CD1c-positive myeloid dendritic cell (primary cell): Measurements from ENCODE around the gene KCNMA1.

Experiments used
- DNase-seq: peaks from one replicate; pipeline ENCODE4 v3.0.0-alpha.2; 2016; ENCODE audit errors: extremely low spot score

The KCNMA1 gene

GRCh38 chr10:77510294-77510693, 127.3 kb downstream of the KCNMA1 start:
- DNase-seq, result no peak

- DNase-seq, result no peak
Observed at GRCh38 chr10:77509391-77509790, 128.2 kb downstream of the KCNMA1 start.

DNA sequence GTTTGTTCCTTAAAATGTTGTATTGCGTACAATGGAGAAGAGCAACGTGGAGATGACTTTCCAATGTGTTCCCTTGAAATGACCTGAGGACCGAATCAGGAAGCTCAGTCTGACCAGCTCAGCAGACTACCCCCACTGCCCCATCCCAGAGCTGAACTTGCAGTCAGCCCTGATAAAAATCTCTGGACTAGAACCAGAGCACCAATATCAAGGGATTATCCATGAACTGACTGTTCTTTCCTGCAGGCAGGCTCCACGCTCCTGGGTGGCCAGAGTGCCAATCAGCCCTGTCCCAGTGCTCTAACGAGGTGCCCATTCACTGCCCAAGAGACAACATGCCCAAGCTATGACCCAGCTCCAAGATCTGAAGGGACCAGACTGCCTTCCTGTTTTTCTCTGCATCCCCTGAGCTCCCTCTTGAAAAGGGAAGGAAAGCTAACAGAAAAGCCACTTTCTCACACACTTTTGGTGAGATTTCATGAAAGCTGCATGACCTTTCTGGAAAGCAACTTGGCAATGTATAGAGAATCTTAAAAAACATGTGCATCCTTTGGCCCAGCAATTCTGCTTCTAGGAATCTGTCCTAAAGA, 130.2 kb downstream of the KCNMA1 start:
- DNase-seq, result peak; percentile 2

- no peak for DNase-seq
Observed at GRCh38 chr10:77506517-77507200, 130.9 kb downstream of the KCNMA1 start.

DNA sequence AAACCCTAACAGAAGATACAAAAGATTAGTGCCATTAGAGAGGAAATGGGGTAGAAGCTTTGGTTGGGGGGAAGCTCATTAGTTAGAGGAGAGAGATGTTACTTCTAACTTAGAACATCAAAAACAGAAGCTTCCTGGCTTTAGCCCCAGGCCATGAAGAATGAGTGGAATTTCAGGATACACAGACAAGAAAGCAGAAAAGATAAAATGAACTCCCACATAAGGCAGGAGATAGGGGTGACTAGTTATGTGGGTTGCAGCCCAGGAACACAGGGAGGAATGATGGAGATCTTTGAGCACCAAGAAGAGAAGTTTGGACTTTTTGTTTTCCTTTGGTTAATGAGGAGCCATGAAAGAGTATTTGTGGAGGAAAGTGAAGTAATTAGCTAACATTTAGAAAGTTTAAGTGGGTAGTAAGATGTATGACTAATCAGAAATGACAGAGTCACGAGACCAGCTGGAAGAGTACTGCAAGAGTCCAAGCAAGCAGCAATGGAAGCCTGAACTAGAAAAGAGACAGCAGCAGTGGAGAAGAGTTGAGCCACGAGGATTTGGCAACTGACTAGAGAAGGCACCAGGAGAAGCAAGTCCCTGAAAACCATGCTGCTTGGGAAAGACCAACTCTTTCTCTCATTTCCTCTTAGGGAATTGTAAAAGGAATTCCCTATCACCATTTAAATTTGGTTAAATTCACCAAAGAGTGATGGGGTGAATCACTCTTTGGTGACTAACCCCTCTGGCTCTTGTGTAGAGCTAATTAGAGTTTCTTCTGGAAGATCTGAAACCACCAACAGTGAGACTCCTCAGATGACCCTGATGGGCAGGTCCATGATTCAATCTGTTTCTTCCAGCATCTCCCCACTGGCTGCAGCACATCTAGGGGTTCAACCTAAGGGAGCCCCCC, 131.9 kb downstream of the KCNMA1 start:
- DNase-seq, result no peak

DNA sequence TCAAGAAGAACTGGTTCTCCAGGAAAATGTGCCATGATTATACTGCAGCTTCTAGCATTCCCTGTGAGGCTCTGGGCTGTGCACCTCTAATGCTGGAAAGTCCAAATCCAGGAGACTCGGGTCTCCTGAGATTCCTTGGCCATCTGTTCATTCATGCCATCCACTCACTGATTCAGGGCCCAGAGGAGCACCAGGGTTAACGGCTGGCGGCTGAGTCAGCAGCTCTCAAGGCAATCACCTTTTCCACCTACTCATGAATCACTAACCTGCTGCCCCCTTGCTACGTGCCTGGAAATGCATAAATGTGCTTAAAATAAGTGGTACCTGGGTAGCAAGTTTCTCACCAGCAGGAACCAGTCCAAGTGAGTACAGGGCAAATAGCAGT, 132.7 kb downstream of the KCNMA1 start:
- no peak for DNase-seq

DNA sequence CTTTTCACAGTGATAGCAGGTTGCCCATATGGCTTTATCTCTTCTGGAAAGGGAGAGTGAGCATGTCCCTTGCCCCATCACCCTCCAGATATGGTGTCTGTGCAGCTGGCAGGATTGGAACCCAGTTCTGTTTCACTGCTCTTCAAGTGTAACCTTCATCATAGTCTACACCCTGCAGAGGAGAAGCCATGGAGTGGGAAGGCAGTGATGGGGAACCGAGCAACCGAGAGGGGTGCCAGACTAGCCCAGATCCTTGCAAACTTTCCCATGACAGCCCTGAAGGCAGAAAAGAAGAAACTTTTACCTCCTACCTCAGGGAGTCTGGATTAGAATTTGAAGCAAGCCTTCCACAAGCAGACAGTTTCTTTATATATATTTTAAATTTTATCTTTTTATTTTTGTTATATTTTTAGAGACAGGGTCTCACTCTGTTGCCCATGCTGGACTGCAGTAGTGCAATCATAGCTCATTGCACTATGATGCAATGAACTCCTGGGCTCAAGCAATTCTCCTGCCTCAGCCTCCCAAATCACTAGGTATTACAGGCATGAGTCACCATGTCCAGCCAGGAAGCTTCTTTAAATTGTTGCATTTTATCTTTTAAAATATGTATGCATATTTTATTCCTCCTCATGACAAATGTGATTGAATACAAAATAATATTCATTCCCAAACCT, 133.3 kb downstream of the KCNMA1 start:
- DNase-seq, result no peak

DNA sequence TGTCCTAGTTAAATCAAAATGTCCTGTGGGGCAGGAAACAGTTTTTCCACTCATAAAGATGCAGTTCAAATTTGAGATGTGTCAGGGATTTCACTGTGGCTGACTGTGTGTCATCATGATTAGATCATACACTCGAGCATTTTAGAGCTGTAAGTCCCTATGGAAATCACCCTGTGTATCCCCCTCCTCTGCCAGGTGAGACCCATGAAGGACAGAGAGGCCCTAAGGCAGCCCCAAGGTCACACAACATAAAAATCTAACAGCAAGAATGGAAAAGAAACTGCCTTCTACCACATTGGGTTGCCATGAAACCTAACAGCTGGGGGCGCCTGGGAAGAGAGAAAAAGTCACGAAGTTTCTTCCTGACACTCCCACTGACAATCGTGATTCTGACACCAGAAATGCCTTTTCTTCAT, 135.8 kb downstream of the KCNMA1 start:
- no peak for DNase-seq

GRCh38 chr10:77501152-77501845, 136.3 kb downstream of the KCNMA1 start:
- DNase-seq, result no peak

DNA sequence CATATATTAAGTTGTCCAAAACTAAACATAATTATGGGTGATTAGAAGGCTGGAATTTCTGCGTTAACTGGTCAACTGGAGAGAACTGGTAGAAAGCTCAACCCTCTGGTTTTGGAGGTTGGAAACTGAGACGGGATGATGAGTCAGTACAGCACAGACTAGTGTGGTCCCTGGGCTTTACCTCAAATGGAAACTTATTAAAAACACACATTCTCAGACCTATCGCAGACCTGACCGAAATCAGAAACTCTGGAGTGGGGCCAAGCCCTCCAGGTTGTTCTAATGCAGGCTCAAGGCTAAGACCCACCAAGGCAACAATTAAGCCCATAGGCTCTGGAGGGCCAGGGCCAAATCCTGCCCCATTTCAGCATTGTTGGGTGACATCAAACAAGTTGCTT, 136.9 kb downstream of the KCNMA1 start:
- no peak for DNase-seq

DNA sequence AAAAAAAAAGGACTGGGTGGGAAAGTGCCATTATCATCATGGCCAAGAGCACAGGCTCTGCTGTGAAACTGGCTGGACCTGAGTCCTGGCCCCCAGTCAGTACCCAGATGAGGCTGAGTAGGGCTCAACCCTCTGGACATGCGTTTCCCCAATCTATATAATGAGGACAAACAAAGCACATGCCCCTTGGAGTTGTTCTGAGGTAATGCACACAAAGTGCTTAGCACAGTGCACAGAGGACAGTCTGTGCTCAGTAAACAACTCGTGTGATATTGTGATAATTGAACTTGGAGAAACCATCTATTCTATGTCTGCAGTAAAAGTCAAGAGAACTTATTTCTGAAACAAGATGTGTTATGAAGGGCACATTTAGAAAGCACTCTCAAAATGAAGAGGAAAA, 138.8 kb downstream of the KCNMA1 start:
- DNase-seq, result no peak

GRCh38 chr10:77498210-77498609, 139.4 kb downstream of the KCNMA1 start:
- no peak for DNase-seq

- no peak for DNase-seq
Observed at GRCh38 chr10:77497748-77498147, 139.9 kb downstream of the KCNMA1 start.

- DNase-seq, result no peak
Observed at GRCh38 chr10:77496941-77497420, 140.6 kb downstream of the KCNMA1 start.

GRCh38 chr10:77494756-77495541, 142.7 kb downstream of the KCNMA1 start:
- DNase-seq, result no peak

- DNase-seq, result no peak
Observed at GRCh38 chr10:77494327-77494726, 143.3 kb downstream of the KCNMA1 start.

DNA sequence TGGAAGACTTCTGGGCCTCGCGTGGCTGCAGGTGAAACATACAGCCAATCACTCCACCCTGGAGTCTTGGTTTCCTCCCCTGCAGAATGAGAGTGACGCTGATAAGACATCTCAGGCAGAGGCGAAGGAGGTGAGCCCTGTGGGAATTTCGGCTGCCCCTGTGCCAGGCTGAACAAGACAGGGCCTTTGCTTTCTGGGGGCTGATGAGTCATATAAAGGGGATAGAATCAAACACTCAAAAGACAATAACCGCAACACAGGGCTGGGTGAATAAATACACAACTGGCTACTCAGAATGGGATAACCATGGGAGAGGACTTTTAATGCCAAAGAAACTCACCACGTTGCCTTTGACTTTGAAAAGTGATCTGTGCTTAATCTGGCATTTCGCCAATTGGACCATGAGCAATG, 143.8 kb downstream of the KCNMA1 start:
- DNase-seq, result no peak

- DNase-seq, result no peak
Observed at GRCh38 chr10:77493239-77493806, 144.3 kb downstream of the KCNMA1 start.

DNA sequence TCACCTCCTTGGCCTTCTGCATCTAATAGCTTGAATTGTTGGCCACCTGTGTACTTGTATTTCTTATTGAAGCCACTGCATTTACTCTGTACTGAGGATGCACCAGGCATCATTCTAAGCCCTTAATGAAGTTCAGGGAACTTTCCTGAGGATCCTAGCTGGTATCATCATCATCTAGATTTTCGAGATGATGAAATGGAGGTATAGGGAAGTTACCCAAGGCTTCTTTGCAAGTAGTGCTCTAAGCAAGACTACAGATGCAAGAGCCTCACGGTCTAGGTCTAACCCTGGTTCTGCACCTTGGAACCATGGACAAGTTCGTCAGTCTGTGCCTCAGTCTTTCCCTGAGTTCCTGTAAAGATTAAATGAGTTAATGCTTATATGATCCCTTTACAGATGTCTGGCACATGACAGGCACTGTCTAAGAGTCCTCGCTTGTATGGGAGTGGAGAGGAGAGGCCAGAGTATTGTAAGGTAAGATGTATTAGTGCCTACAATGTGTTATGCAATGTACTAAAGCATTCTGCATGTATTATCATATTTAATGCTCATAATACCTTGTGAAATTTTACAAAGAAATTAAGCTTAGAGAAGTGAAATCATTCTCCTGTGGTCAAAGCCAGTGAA, 145.1 kb downstream of the KCNMA1 start:
- no peak for DNase-seq
